Esophagus muscularis mucosa (tissue), 4 donors: ENCODE results near the gene GRP. TPM values are rescaled to one million over a fixed set of nuclear protein-coding genes. Genes with fewer than 3 reads are reported as not detected.

Source experiments
- DNase-seq: peaks from one replicate; pipeline ENCODE4 v3.0.0-alpha.2; 2017; ENCODE audit errors: extremely low spot score
- H3K27ac ChIP-seq, 4 donors: fragments of 200-600 bp; sonication (generic); replicated peaks in 1 of 4; 1 replicate in 3 of 4; 2 replicates in 1 of 4; pipeline ENCODE4 v1.5.1; 2016 to 2019; ENCODE audit warnings: mild to moderate bottlenecking in 1 of 4
- H3K27me3 ChIP-seq, 4 donors: fragments of 200-600 bp; sonication (generic); one replicate each; pipeline versions ENCODE4 v1.5.1 to v1.6.0; 2016 to 2019
- H3K36me3 ChIP-seq, 4 donors: fragments of 200-600 bp; sonication (generic); one replicate each; pipeline ENCODE4 v1.5.1; 2016 to 2019
- H3K4me1 ChIP-seq, 4 donors: fragments of 200-600 bp; sonication (generic); one replicate each; pipeline ENCODE4 v1.5.1; 2016 to 2019
- H3K4me3 ChIP-seq, 4 donors: fragments of 200-600 bp; sonication (generic); 1 replicate in 2 of 4; 2 replicates in 2 of 4; pipeline ENCODE4 v1.5.1; 2016 to 2019; ENCODE audit warnings: mild to moderate bottlenecking in 4 of 4, moderate library complexity in 1 of 4
- H3K9me3 ChIP-seq, 4 donors: fragments of 200-600 bp; sonication (generic); 1 replicate in 3 of 4; 2 replicates in 1 of 4; pipeline ENCODE4 v1.5.1; 2016 to 2019
- EP300 ChIP-seq: sonication (generic); formaldehyde crosslinking; IDR thresholded peaks from one replicate; pipeline ENCODE4 v1.6.1; 2017; ENCODE audit warnings: antibody characterized with exemption
- POLR2A ChIP-seq: fragments of 450-650 bp; IDR thresholded peaks from one replicate; pipeline ENCODE4 v1.6.1; 2017; ENCODE audit warnings: antibody characterized with exemption, moderate library complexity, mild to moderate bottlenecking, low read depth
- POLR2AphosphoS5 ChIP-seq, 2 donors: sonication (generic); formaldehyde crosslinking; IDR thresholded peaks; one replicate each; pipeline ENCODE4 v1.6.1; 2017; ENCODE audit warnings: antibody characterized with exemption in 2 of 2
- WGBS: methylation state at CpG from one replicate; pipeline ENCODE4 v1.1.5; 2018; 5-methylcytosine and 5-hydroxymethylcytosine counted together
- intact Hi-C: fragments of 100-400 bp; cut with DNase I; formaldehyde crosslinking; loops from one replicate; pipeline ENCODE4 v1.15.1; 2023
- total RNA-seq, 4 donors: library from RNA; depleted of rRNA; stranded (reverse); fragments of >200 nt; gene quantifications; one replicate each; pipeline versions ENCODE4 v1.1.0 to v1.2.1, GENCODE V29; 2016
- TF ChIP-seq, protein P1 (sequence below), 3 experiments: fragments of 200-600 bp in 2 of 3; fragments of 450-650 bp in 1 of 3; sonication (generic) in 2 of 3; IDR thresholded peaks; one replicate each; pipeline ENCODE4 v1.5.1; 2017 to 2019; ENCODE audit warnings: antibody characterized with exemption in 3 of 3, mild to moderate bottlenecking in 2 of 3, moderate library complexity in 1 of 3

The GRP gene
- total RNA-seq, 4 donors from 2014 or later: 0.98 to 7.9 (median 2.5) TPM

DNA sequence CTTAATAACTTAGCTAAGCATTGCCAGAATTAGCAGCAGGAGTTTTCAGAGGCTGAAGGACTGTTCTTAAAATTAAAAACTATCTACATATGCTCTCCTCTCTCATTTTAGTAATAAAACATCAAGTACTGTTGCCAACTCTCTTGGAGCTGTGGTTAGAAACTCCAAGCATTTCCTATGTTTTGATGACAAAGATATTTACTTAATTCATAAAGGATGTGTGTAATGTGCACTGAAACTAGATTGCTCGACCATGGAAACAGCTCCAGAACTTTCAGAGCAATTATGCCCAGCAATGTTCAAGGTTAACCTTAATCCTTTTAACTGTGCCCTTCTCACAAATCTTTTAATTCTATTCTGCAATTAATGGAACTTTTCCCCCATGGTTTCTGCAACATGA lies 8.4 kb downstream of the GRP start:
- 29% methylated on average over 1 of the region's 1 CpG for WGBS
- no peak overlapping the region for H3K27ac ChIP-seq
- no peaks in the 10 kb centered on the region for H3K4me1 ChIP-seq
- H3K4me3 ChIP-seq: no peak overlapping the region
- TF ChIP-seq POLR2A (no peak), POLR2AphosphoS5 (IDR thresholded peaks at IDR 0.05) (no peak), EP300 (no peak)
- TF ChIP-seq, protein P1, sequence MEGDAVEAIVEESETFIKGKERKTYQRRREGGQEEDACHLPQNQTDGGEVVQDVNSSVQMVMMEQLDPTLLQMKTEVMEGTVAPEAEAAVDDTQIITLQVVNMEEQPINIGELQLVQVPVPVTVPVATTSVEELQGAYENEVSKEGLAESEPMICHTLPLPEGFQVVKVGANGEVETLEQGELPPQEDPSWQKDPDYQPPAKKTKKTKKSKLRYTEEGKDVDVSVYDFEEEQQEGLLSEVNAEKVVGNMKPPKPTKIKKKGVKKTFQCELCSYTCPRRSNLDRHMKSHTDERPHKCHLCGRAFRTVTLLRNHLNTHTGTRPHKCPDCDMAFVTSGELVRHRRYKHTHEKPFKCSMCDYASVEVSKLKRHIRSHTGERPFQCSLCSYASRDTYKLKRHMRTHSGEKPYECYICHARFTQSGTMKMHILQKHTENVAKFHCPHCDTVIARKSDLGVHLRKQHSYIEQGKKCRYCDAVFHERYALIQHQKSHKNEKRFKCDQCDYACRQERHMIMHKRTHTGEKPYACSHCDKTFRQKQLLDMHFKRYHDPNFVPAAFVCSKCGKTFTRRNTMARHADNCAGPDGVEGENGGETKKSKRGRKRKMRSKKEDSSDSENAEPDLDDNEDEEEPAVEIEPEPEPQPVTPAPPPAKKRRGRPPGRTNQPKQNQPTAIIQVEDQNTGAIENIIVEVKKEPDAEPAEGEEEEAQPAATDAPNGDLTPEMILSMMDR (IDR thresholded peaks at IDR 0.05): no peak
- no peaks in the 10 kb centered on the region for H3K36me3 ChIP-seq
- intact Hi-C loops: no loop called here
- peak; percentile 34 for DNase-seq
- no peaks in the 10 kb centered on the region for H3K9me3 ChIP-seq
- H3K27me3 ChIP-seq: peaks cover 0 to 10% (median 0%) of the 10 kb centered on the region in 4 donors

DNA sequence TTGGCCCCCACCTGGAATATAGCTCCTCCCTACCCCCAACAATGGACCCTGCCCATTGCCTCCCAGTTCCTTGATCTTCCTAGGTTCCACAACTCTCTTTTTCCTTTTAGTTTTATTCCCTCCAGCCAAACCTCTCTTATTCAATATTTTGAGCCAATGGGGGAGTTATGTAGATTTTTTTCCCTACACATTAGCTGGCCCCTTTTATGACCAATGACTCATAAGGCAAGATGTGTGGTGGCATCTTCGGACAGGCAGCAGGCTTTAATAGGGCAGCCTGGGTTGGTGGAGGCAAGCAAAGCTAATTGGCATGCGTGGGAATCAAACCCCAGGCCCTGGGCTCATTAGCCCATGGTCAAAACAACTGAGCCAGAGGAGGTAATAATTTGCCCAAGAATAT lies 9.2 kb downstream of the GRP start:
- peak; percentile 55 for DNase-seq
- Histone ChIP-seq H3K27ac (no peak overlapping the region), H3K27me3 (peaks cover 0 to 8% (median 0%) of the 10 kb centered on the region in 4 donors), H3K4me1 (no peaks in the 10 kb centered on the region), H3K36me3 (no peaks in the 10 kb centered on the region), H3K4me3 (no peak overlapping the region), H3K9me3 (no peaks in the 10 kb centered on the region)
- intact Hi-C loops: no loop called here
- TF ChIP-seq EP300 (no peak), POLR2A (no peak), POLR2AphosphoS5 (IDR thresholded peaks at IDR 0.05) (no peak)
- TF ChIP-seq, protein P1 (IDR thresholded peaks at IDR 0.05): no peak
- WGBS: 91% methylated on average over 2 of the region's 2 CpGs

DNA sequence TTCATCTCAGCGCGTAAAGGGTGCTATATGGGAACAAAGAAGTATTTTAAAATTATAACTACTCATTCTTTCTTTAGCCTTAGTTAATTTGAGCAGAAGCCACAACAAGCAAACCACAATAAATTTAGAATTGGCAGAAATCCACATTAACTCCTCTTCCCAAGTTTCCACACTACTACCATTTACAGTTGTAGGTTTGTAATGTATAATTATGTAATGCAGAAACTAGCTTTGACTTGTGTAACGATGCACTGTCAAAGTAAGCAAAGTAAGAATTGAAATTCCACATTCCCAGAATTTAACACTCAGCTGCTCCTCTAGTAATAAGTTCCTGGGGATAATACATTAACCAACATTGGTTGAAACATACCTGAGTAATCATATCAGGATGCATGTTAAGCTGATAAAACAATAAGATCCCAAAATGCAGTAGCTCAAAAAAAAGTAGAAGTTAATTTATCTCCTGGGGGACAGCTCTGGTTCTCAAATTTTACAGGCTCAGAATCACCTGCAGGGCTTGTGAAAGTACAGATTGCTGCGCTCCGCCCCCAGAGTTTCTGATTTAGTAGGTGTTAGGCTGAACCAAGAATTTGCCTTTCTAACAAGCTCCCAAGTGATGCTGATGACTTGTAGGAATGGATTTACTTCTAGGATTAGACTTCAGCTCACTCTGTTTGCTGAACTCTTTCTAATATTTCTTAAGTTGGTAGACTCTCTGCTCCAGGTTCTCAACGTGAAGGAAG lies 9.9 kb downstream of the GRP start:
- H3K4me1 ChIP-seq: no peaks in the 10 kb centered on the region
- H3K36me3 ChIP-seq: no peaks in the 10 kb centered on the region
- no peak for TF ChIP-seq POLR2AphosphoS5 (IDR thresholded peaks at IDR 0.05)
- H3K4me3 ChIP-seq: no peak overlapping the region
- H3K27me3 ChIP-seq: peaks cover 0 to 8% (median 0%) of the 10 kb centered on the region in 4 donors
- H3K9me3 ChIP-seq: no peaks in the 10 kb centered on the region
- DNase-seq: no peak
- no peak overlapping the region for H3K27ac ChIP-seq
- intact Hi-C loops: no loop called here
- WGBS: 69% methylated on average over 6 of the region's 6 CpGs

DNA sequence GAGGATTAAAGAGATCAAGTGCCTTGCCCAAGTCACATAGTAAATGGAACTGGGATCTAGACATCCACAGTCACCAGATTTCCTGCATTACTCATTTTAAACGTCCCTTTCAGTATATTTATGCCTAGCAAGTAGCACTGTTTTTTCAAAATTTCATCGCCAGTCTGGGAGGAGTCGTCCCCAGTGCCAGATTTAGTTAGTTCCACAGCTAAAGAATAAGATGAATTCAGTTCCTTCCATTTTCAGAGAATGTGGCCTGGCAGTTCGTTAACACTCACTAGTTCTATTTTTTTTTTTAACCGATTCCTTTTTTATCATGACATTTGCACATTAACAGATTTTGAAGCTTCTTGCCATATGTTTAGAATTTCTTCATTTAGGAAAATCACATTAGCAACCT lies 11.2 kb downstream of the GRP start:
- intact Hi-C loops: no loop called here
- no peak for DNase-seq
- TF ChIP-seq EP300 (no peak), POLR2A (no peak)
- Histone ChIP-seq H3K9me3 (no peaks in the 10 kb centered on the region), H3K4me1 (no peaks in the 10 kb centered on the region), H3K27ac (no peak overlapping the region), H3K27me3 (peaks cover 0 to 8% (median 0%) of the 10 kb centered on the region in 4 donors), H3K4me3 (no peak overlapping the region), H3K36me3 (no peaks in the 10 kb centered on the region)
- 74% methylated on average over 5 of the region's 5 CpGs for WGBS

DNA sequence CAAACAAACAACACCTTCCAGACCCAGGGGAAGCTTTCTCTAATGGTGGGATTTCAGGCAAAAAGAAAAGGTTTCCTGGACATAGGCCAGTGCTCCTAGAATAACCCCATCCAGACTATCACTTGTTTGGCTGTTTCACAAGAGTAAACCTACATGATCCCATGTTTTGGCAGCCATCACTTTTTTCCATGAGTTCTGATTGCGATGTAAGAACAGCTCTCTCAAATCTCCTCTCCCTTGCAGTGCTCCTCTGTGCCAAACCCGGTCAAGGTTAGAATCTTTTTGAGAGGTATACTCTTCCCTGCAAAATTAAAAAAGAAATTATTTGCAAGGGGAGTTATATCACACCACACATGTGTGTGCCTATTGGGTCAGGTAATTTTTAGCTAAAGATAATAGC lies 11.9 kb downstream of the GRP start:
- TF ChIP-seq EP300: no peak
- TF ChIP-seq POLR2AphosphoS5 (IDR thresholded peaks at IDR 0.05): no peak
- no peak for TF ChIP-seq POLR2A
- TF ChIP-seq, protein P1 (IDR thresholded peaks at IDR 0.05): no peak
- no peaks in the 10 kb centered on the region for H3K4me1 ChIP-seq
- WGBS: 87% methylated on average over 2 of the region's 2 CpGs
- no peak overlapping the region for H3K4me3 ChIP-seq
- no peaks in the 10 kb centered on the region for H3K9me3 ChIP-seq
- peaks cover 0 to 8% (median 0%) of the 10 kb centered on the region in 4 donors for H3K27me3 ChIP-seq
- no peaks in the 10 kb centered on the region for H3K36me3 ChIP-seq
- no peak for DNase-seq
- no peak overlapping the region for H3K27ac ChIP-seq
- intact Hi-C loops: no loop called here
